ENCODE results near the gene MDFIC. TPM values are rescaled to one million over a fixed set of nuclear protein-coding genes. Genes with fewer than 3 reads are reported as not detected.

Gene MDFIC
- total RNA-seq, 1 donor from 2014 or later = 7.1 TPM

GRCh38 chr7:115042596-115042995, 120.7 kb downstream of the MDFIC start:
- peaks cover 14% of the 10 kb centered on the region for H3K4me1 Mint-ChIP-seq
- H3K27me3 Mint-ChIP-seq (ENCODE audit: insufficient read depth, low read depth) = no peaks in the 10 kb centered on the region
- no peak overlapping the region for H3K27ac Mint-ChIP-seq
- no peaks in the 10 kb centered on the region for H3K36me3 Mint-ChIP-seq
- Histone ChIP-seq H3K27ac (no peak overlapping the region), H3K79me2 (ENCODE audit: low read depth) (no peaks in the 10 kb centered on the region), H3K4me3 (no peak overlapping the region), H2AFZ (replicated peaks) (no peak overlapping the region), H3F3A (ENCODE audit: low read depth) (no peaks in the 10 kb centered on the region), H4K20me1 (ENCODE audit: low read depth) (no peaks in the 10 kb centered on the region), H3K4me2 (no peak overlapping the region), H3K9ac (no peak overlapping the region), H3K4me1 (peaks cover 15% of the 10 kb centered on the region), H3K27me3 (no peaks in the 10 kb centered on the region), H3K36me3 (no peaks in the 10 kb centered on the region), H3K9me3 (ENCODE audit: low read depth) (no peaks in the 10 kb centered on the region)
- DNase-seq (ENCODE audit: low spot score) = no peak
- TF ChIP-seq EZH2 (IDR thresholded peaks at IDR 0.05) = no peak
- TF ChIP-seq, protein P1, sequence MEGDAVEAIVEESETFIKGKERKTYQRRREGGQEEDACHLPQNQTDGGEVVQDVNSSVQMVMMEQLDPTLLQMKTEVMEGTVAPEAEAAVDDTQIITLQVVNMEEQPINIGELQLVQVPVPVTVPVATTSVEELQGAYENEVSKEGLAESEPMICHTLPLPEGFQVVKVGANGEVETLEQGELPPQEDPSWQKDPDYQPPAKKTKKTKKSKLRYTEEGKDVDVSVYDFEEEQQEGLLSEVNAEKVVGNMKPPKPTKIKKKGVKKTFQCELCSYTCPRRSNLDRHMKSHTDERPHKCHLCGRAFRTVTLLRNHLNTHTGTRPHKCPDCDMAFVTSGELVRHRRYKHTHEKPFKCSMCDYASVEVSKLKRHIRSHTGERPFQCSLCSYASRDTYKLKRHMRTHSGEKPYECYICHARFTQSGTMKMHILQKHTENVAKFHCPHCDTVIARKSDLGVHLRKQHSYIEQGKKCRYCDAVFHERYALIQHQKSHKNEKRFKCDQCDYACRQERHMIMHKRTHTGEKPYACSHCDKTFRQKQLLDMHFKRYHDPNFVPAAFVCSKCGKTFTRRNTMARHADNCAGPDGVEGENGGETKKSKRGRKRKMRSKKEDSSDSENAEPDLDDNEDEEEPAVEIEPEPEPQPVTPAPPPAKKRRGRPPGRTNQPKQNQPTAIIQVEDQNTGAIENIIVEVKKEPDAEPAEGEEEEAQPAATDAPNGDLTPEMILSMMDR (IDR thresholded peaks at IDR 0.05) = no peak
- no peaks in the 10 kb centered on the region for H3K9me3 Mint-ChIP-seq
- no peak overlapping the region for H3K4me3 Mint-ChIP-seq

DNA sequence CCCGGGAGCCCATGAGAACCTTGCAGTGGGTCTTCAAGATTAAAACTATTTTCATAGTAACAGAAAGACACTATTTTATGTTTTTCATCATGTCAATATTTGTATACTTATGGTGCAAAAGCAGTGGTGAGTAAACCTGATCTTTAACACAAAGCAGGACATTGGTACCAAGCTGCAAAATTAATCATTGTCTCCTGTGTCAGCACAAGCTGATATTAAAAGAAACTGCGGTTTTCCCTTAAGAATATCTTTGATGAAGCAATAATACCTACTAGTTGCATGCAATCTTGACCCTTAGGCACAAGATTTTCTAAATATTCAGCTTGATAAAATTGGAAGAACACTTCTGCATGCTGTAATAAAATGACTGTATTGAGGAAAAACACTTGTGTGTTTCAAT, 121.7 kb downstream of the MDFIC start:
- Histone ChIP-seq H2AFZ (replicated peaks) (no peak overlapping the region), H3K36me3 (no peaks in the 10 kb centered on the region), H3K4me2 (no peak overlapping the region), H3K27me3 (no peaks in the 10 kb centered on the region), H3K4me3 (no peak overlapping the region), H3F3A (ENCODE audit: low read depth) (no peaks in the 10 kb centered on the region), H3K79me2 (ENCODE audit: low read depth) (no peaks in the 10 kb centered on the region), H3K4me1 (peaks cover 15% of the 10 kb centered on the region), H4K20me1 (ENCODE audit: low read depth) (no peaks in the 10 kb centered on the region), H3K9me3 (ENCODE audit: low read depth) (no peaks in the 10 kb centered on the region), H3K27ac (no peak overlapping the region), H3K9ac (no peak overlapping the region)
- Mint-ChIP-seq H3K27ac (no peak overlapping the region), H3K4me1 (peaks cover 15% of the 10 kb centered on the region), H3K36me3 (no peaks in the 10 kb centered on the region), H3K27me3 (ENCODE audit: insufficient read depth, low read depth) (no peaks in the 10 kb centered on the region), H3K9me3 (peaks cover 3% of the 10 kb centered on the region), H3K4me3 (no peak overlapping the region)
- TF ChIP-seq EZH2 (IDR thresholded peaks at IDR 0.05) (no peak), EZH2phosphoT487 (IDR thresholded peaks at IDR 0.05) (no peak)
- TF ChIP-seq, protein P1 (IDR thresholded peaks at IDR 0.05) = no peak
- DNase-seq (ENCODE audit: low spot score) = no peak

- no peaks in the 10 kb centered on the region for H3K36me3 ChIP-seq
- H3K4me2 ChIP-seq = no peak overlapping the region
- H3K79me2 ChIP-seq (ENCODE audit: low read depth) = no peaks in the 10 kb centered on the region
- no peak overlapping the region for H3K4me3 ChIP-seq
- no peak overlapping the region for H2AFZ ChIP-seq (replicated peaks)
- TF ChIP-seq, protein P1 (IDR thresholded peaks at IDR 0.05) = no peak
- TF ChIP-seq EZH2 (IDR thresholded peaks at IDR 0.05) (no peak), EZH2phosphoT487 (IDR thresholded peaks at IDR 0.05) (no peak)
- H3K27me3 ChIP-seq = no peaks in the 10 kb centered on the region
- H4K20me1 ChIP-seq (ENCODE audit: low read depth) = no peaks in the 10 kb centered on the region
- no peak for DNase-seq (ENCODE audit: low spot score)
- Mint-ChIP-seq H3K27ac (no peak overlapping the region), H3K4me3 (no peak overlapping the region), H3K27me3 (ENCODE audit: insufficient read depth, low read depth) (no peaks in the 10 kb centered on the region), H3K36me3 (no peaks in the 10 kb centered on the region), H3K4me1 (peaks cover 15% of the 10 kb centered on the region), H3K9me3 (peaks cover 6% of the 10 kb centered on the region)
- no peak overlapping the region for H3K9ac ChIP-seq
- no peak overlapping the region for H3K27ac ChIP-seq
- H3K9me3 ChIP-seq (ENCODE audit: low read depth) = no peaks in the 10 kb centered on the region
- no peaks in the 10 kb centered on the region for H3F3A ChIP-seq (ENCODE audit: low read depth)
- H3K4me1 ChIP-seq = peaks cover 15% of the 10 kb centered on the region
Observed at GRCh38 chr7:115044224-115044623, 122.3 kb downstream of the MDFIC start.
